Mesenteric fat pad (tissue), 1 donor: ENCODE results near the gene EFCAB6. TPM values are rescaled to one million over a fixed set of nuclear protein-coding genes. Genes with fewer than 3 reads are reported as not detected.

Experiments used
- DNase-seq: peaks from one replicate; pipeline ENCODE4 v3.0.0-alpha.2; 2020; ENCODE audit warnings: low spot score
- total RNA-seq: library from RNA; stranded (reverse); fragmentation: NEBNext Ultra II Directional; extraction: Animal tissue kit (Norgen Biotek cat#: 25700); gene quantifications from one replicate; pipeline ENCODE4 v1.2.1, GENCODE V29; 2021
- donor health status: DM: yes; HTN: yes; CAD: no.

Gene EFCAB6
- total RNA-seq, 1 donor from 2014 or later, result 1.3 TPM

DNA sequence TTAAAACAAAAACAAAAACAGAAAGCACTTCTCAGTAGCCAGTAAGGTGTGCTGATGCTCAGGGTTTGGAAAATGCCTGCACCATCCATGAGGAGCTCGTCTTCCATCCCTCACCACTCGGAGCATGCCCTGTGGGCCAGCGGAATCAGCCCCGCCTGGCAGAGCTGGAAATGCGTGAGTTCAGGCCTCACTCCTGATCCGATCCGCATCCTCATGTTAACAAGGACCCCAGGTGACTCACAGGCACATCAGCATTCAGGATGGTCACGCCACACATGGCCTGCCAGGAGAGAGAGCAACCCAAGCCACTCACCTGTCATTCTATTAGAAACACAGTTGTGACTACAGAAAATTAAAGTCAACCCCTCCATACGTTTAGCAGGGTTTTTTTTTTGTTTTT is 211.8 kb downstream of the EFCAB6 start:
- DNase-seq, result no peak

DNA sequence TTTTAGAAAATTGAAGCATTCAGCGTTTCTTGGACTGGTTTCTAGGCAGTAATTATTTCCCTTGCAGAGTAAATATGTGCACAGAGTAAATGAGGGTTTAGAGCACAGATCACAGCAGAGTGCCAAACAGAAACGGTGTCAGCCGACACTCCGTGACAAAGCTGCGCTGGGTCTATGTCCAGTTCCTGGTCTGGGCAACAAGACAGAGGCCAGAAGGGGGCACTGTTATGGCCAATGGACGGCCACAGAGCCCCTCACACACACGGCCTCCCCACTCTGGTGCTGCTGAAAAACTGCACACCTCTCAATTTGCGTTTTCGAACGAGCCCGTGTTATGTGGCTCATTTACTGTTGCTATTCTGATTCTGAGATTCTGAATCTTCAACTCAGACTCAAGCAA is 219.6 kb downstream of the EFCAB6 start:
- no peak for DNase-seq

- DNase-seq, result no peak
Measured at GRCh38 chr22:43591380-43591779, 220.7 kb downstream of the EFCAB6 start.

DNA sequence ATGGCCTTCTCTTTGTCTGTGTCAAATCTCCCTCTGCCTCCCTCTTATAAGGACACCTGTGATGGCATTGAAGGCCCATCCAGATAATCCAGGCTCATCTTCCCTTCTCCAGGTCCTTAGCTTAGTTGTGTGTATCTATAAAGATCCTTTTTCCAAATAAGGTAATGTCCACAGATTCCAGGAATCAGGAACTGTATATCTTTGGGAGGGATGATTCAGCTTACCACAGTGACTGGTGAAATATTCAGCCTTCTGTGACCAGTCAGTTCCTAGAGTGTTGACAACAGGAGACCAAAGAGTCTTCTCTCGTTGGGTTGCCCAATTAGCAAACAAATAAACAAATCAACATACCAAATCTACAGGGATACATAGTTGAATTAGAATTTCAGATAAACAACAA is 224.5 kb downstream of the EFCAB6 start:
- no peak for DNase-seq

DNA sequence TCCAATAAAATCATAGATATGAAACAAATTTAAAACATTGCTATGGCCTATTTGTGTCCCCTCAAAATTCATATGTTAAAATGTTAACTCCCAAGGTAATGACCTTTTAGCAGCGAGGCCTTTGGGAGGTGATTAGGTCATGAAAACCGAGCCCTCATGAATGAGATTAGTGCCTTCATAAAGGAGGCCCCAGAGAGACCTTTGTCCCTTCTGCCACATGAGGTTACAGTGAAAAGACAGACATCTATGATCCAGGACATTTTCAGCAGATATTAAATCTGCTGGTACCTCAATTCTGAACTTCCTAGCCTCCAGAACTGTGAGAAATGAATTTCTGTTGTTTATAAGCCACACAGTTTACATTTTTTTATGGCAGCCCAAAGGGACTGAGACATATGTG is 228.6 kb downstream of the EFCAB6 start:
- no peak for DNase-seq

GRCh38 chr22:43582394-43582793 is 229.7 kb downstream of the EFCAB6 start:
- DNase-seq, result no peak

- DNase-seq, result no peak
Measured at GRCh38 chr22:43580271-43580750, 231.8 kb downstream of the EFCAB6 start.

- no peak for DNase-seq
Measured at GRCh38 chr22:43574738-43575137, 237.4 kb downstream of the EFCAB6 start.

DNA sequence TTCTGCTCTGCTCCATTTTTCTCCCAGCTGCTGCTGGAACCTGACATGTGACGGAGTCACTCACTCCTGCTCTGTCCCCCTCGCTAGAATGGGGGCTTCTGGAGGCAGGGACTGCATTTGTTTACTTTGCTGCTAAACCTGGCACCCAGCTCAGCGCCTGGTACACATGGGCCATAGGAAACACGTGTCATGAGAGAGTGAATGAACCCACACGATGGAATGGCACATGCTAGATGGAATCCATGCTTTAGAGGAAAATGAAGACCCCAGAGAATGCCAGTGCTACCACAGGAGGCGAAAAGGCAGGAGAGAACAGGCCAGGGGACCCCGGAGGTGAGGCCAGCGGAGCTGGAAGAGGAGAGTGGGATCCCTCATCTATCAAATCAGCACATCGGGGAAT is 239.4 kb downstream of the EFCAB6 start:
- DNase-seq, result no peak

GRCh38 chr22:43571181-43571580 is 240.9 kb downstream of the EFCAB6 start:
- no peak for DNase-seq

- no peak for DNase-seq
Measured at GRCh38 chr22:43570531-43571165, 241.5 kb downstream of the EFCAB6 start.

DNA sequence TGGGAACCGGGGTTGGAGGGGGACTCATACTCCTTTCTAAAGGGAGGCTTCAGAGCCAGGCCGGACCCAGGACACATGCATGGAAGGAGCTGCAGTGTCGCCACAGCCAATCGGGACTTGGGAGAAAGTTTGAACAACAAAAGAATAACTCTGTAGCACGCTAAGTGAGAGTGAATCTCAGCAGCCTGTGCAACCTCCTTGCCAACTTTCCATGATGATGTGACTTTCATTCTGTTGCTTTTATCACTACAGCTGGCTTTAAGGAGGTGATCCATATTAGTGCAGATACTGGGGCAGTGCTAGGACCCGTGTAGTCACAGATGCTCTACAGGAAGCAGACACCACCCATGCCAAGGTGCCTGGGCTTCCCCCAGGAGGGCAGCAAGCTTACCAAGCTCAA is 243.0 kb downstream of the EFCAB6 start:
- no peak for DNase-seq

DNA sequence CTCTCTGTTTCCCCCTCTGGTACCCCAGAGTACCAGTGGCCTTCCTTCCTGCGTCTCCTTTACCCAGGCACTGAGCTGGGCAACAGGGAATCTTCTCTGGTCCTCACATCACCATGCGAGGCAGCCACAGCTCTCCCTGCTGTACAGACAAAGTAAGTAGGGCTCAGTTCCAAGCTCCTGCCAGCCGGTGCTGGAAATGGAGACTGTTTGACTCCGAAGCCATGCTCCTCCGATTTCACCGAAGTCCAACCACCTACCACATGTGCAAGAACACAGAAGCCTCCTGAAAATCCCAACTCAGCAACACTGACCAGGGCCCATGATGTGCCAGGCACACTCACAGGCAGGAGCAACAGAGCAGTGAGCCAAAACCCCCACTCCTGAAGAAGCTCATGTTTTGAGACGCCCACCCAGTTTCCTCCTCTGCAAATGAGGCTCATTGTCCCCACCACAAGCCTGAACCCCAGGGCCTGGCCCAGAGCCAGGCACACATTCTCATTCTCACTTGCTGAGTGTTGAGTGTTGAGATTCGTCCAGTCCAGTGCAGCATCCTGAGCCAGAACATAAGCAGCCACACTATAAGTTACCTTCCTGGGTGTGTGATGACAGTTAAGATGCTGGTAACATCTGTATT is 244.3 kb downstream of the EFCAB6 start:
- DNase-seq, result no peak

GRCh38 chr22:43566561-43567332 is 245.4 kb downstream of the EFCAB6 start:
- no peak for DNase-seq

- no peak for DNase-seq
Measured at GRCh38 chr22:43566021-43566420, 246.1 kb downstream of the EFCAB6 start.

- DNase-seq, result peak; percentile 60
Measured at GRCh38 chr22:43564859-43565258, 247.2 kb downstream of the EFCAB6 start.

DNA sequence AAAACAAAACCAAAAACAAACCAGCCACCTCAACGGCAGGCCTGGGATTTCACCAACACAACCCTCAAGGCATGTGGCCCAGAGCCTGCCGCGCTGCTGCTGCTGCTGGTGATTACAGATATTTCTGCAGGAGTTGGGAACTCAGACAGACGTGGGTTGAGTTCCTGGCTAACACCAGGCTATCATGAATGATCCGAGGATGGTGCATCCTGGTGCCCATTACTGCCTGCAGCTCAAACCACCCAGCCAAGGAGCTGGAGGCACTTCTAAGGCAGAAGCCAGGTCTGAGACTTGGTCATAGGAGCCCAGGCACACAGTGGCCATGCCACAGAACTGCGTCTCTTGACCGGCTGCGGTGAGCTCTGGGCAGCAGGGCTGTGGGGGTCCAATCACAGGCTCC is 248.5 kb downstream of the EFCAB6 start:
- DNase-seq, result peak; percentile 75

DNA sequence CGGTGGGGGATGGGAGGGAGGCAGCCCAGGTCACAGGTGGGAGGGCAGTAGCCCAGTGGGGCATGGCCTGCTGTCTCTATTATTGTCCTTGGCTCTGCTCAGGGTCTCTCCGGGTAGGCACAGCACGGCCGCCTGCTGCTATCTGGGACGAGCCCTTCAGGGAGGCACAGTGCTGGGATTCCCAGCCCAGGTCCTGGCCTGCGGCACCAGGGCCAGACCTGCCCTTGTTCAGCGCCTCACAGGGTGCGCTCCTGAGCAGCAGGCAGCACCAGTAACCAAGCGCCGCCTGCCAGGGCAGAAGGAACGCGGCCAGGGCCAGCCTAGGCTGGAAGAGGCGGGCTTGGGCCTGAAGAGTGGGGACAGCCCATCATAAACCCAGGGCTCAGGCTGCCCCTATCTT is 249.3 kb downstream of the EFCAB6 start:
- DNase-seq, result peak; percentile 57

DNA sequence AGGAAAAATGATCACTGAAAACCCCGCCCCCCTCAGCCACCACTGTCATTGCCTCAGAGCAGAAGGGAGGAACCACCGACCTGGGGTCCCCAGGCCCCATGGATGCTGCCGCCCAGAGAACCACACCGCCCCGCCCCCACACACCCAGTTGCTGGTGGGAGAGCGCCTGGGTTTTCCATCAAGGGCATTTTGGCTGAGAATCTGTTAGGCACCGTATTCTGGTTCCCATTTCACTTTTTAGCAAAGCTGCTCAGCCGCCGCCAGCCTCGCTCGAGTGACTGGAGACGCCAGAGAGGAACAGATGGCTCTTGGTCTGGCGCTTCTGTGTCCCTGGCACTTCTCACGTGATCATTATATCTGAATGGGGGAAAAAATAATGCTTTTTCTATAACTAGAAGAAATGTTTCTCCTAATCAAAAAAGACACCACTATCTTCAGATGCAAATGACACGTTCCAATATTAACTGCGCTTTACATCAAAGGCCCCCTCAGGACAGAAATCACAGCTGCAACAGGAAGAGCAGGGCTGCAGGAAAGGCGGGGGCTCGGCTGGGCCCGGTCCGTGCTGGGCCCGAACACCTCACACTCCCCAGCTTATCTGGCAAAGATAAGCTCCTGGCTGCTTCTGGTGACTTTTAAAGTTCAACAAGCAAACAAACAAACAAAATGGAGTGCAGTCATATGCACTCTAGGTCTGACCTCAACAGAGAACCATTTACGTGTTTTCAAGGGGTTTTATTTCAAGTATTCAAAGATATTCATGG is 250.5 kb downstream of the EFCAB6 start:
- DNase-seq, result peak; percentile 77

GRCh38 chr22:43560651-43561050 is 251.5 kb downstream of the EFCAB6 start:
- DNase-seq, result peak; percentile 76
